ENCODE data around the gene FBXL22. TPM values are rescaled to one million over a fixed set of nuclear protein-coding genes. Genes with fewer than 3 reads are reported as not detected.

FBXL22 gene
- total RNA-seq, 2 donors from 2014 or later: 0.29 to 0.90 TPM

- Mint-ChIP-seq H3K9me3 (no peaks in the 10 kb centered on the region), H3K4me3 (no peak overlapping the region), H3K27ac (no peak overlapping the region), H3K4me1 (no peaks in the 10 kb centered on the region), H3K27me3 (ENCODE audit: insufficient read depth) (no peaks in the 10 kb centered on the region), H3K36me3 (ENCODE audit: low read depth) (peaks cover 41% of the 10 kb centered on the region)
- peaks cover 66% of the 10 kb centered on the region for H3K36me3 ChIP-seq (ENCODE audit: control insufficient read depth, insufficient read depth, low read length)
- DNase-seq: no peak
- no peak overlapping the region for H3K27ac ChIP-seq (ENCODE audit: low read depth, low read length)
- H3K9me3 ChIP-seq (ENCODE audit: control insufficient read depth, low read length): no peaks in the 10 kb centered on the region
- H3K4me1 ChIP-seq (ENCODE audit: control insufficient read depth, insufficient read depth, low read length): no peaks in the 10 kb centered on the region
- no peak overlapping the region for H3K9ac ChIP-seq (ENCODE audit: extremely low read depth, low read length, poor library complexity, severe bottlenecking)
- no peak for TF ChIP-seq CTCF (conservative IDR thresholded peaks at IDR 0.05)
- no peaks in the 10 kb centered on the region for H3K27me3 ChIP-seq (ENCODE audit: control insufficient read depth, insufficient read depth, low read length, poor library complexity, severe bottlenecking)
- H3K4me3 ChIP-seq (ENCODE audit: low read length): no peak overlapping the region
Observed at GRCh38 chr15:63582179-63582578, 15.0 kb upstream of the FBXL22 start.

- no peak for DNase-seq
- Histone ChIP-seq H3K9ac (ENCODE audit: extremely low read depth, low read length, poor library complexity, severe bottlenecking) (no peak overlapping the region), H3K4me3 (ENCODE audit: low read length) (no peak overlapping the region), H3K27me3 (ENCODE audit: control insufficient read depth, insufficient read depth, low read length, poor library complexity, severe bottlenecking) (no peaks in the 10 kb centered on the region), H3K9me3 (ENCODE audit: control insufficient read depth, low read length) (no peaks in the 10 kb centered on the region), H3K4me1 (ENCODE audit: control insufficient read depth, insufficient read depth, low read length) (no peaks in the 10 kb centered on the region), H3K27ac (ENCODE audit: low read depth, low read length) (no peak overlapping the region), H3K36me3 (ENCODE audit: control insufficient read depth, insufficient read depth, low read length) (peaks cover 70% of the 10 kb centered on the region)
- no peaks in the 10 kb centered on the region for H3K4me1 Mint-ChIP-seq
- no peaks in the 10 kb centered on the region for H3K9me3 Mint-ChIP-seq
- TF ChIP-seq CTCF (conservative IDR thresholded peaks at IDR 0.05): no peak
- H3K27me3 Mint-ChIP-seq (ENCODE audit: insufficient read depth): no peaks in the 10 kb centered on the region
- H3K4me3 Mint-ChIP-seq: no peak overlapping the region
- no peak overlapping the region for H3K27ac Mint-ChIP-seq
- H3K36me3 Mint-ChIP-seq (ENCODE audit: low read depth): peaks cover 41% of the 10 kb centered on the region
- 94 to 100% methylated on average over 1 to 2 of the region's 2 CpGs for WGBS, 2 experiments (ENCODE audit: insufficient coverage in 1 of 2, insufficient read length in 1 of 2)
Observed at GRCh38 chr15:63582718-63583426, 14.3 kb upstream of the FBXL22 start.

DNA sequence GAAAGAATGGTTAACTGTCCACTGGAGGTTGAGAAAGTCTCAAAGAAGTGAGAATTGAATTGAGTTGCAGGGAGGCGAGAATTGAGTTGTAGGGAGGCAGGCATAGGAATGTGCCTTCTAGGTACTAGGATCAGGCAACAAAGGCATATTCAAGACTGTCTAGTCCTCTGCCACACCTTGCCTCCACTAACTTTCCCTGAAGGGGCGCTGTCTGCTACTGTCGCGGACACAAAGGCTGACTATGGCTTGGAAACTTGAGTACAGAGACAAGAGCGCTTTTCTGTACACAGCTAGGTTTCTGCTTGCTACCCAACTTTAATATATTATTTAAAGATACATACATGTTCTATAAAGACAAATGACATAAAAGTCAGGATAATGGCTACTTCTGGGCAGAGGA lies 10.4 kb upstream of the FBXL22 start:
- Histone ChIP-seq H3K9me3 (ENCODE audit: control insufficient read depth, low read length) (no peaks in the 10 kb centered on the region), H3K9ac (ENCODE audit: extremely low read depth, low read length, poor library complexity, severe bottlenecking) (no peak overlapping the region), H3K27me3 (ENCODE audit: control insufficient read depth, insufficient read depth, low read length, poor library complexity, severe bottlenecking) (no peaks in the 10 kb centered on the region), H3K27ac (ENCODE audit: low read depth, low read length) (no peak overlapping the region), H3K4me3 (ENCODE audit: low read length) (no peak overlapping the region), H3K36me3 (ENCODE audit: control insufficient read depth, insufficient read depth, low read length) (peaks cover 85% of the 10 kb centered on the region), H3K4me1 (ENCODE audit: control insufficient read depth, insufficient read depth, low read length) (no peaks in the 10 kb centered on the region)
- peaks cover 65% of the 10 kb centered on the region for H3K36me3 Mint-ChIP-seq (ENCODE audit: low read depth)
- WGBS, 2 experiments (ENCODE audit: insufficient coverage in 1 of 2, insufficient read length in 1 of 2): 97 to 100% methylated on average over 1 to 4 of the region's 5 CpGs
- no peaks in the 10 kb centered on the region for H3K27me3 Mint-ChIP-seq (ENCODE audit: insufficient read depth)
- H3K4me1 Mint-ChIP-seq: no peaks in the 10 kb centered on the region
- H3K27ac Mint-ChIP-seq: no peak overlapping the region
- H3K4me3 Mint-ChIP-seq: no peak overlapping the region
- TF ChIP-seq CTCF (conservative IDR thresholded peaks at IDR 0.05): peak; percentile 63
- H3K9me3 Mint-ChIP-seq: no peaks in the 10 kb centered on the region
- DNase-seq: peak; percentile 71

All from endodermal cell (in vitro differentiated cells).